OCI-LY1 (cell line): ENCODE data around the gene DPYSL3.

ENCODE experiments used
- H2AFZ ChIP-seq: fragments of 200-600 bp; sonication (generic), shearing (Covaris generic); 2 replicates; pipeline ENCODE4 v1.6.0; 2014; ENCODE audit warnings: antibody characterized with exemption, mild to moderate bottlenecking, low read length
- H3F3A ChIP-seq: fragments of 200-600 bp; sonication (generic), shearing (Covaris generic); 2 replicates; pipeline ENCODE4 v1.6.0; 2014; ENCODE audit warnings: mild to moderate bottlenecking, antibody characterized with exemption, low read length, moderate library complexity; ENCODE audit not compliant: insufficient read depth
- H3K27ac ChIP-seq: fragments of 200-600 bp; sonication (generic); 2 replicates; pipeline ENCODE4 v1.5.1; 2014; ENCODE audit warnings: low read length, mixed run types, mild to moderate bottlenecking, low read depth; ENCODE audit not compliant: poor library complexity, severe bottlenecking
- H3K27me3 ChIP-seq: fragments of 200-600 bp; sonication (generic); 2 replicates; pipeline ENCODE4 v1.6.0; 2014; ENCODE audit warnings: antibody characterized with exemption, mild to moderate bottlenecking, low read length, moderate library complexity; ENCODE audit not compliant: insufficient read depth
- H3K36me3 ChIP-seq: fragments of 200-600 bp; sonication (generic); 2 replicates; pipeline ENCODE4 v1.6.1; 2014; ENCODE audit warnings: mild to moderate bottlenecking, antibody characterized with exemption, low read length, moderate library complexity, mixed read lengths; ENCODE audit not compliant: insufficient read depth
- H3K4me1 ChIP-seq: fragments of 200-600 bp; sonication (generic); 2 replicates; pipeline ENCODE4 v1.5.1; 2014; ENCODE audit warnings: mild to moderate bottlenecking, low read length, moderate library complexity; ENCODE audit not compliant: insufficient read depth, severe bottlenecking
- H3K4me2 ChIP-seq: fragments of 200-600 bp; sonication (generic), shearing (Covaris generic); 2 replicates; pipeline ENCODE4 v1.6.1; 2014; ENCODE audit warnings: low read length
- H3K4me3 ChIP-seq: fragments of 200-600 bp; sonication (generic); 2 replicates; pipeline ENCODE4 v1.5.1; 2014; ENCODE audit warnings: low read length, low read depth, mild to moderate bottlenecking, mixed read lengths; ENCODE audit not compliant: poor library complexity, severe bottlenecking
- H3K79me2 ChIP-seq: fragments of 200-600 bp; shearing (Covaris generic); 2 replicates; pipeline ENCODE4 v1.6.1; 2016; ENCODE audit warnings: mixed run types, low read length, mixed read lengths; ENCODE audit not compliant: insufficient read depth
- H3K9ac ChIP-seq: fragments of 200-600 bp; sonication (generic), shearing (Covaris generic); 2 replicates; pipeline ENCODE4 v1.6.1; 2014; ENCODE audit warnings: mild to moderate bottlenecking, low read length, mixed read lengths
- H3K9me2 ChIP-seq: fragments of 200-600 bp; sonication (generic), shearing (Covaris generic); 2 replicates; pipeline ENCODE4 v1.6.1; 2014; ENCODE audit warnings: low read depth, mild to moderate bottlenecking, low read length, mixed read lengths
- H3K9me3 ChIP-seq: fragments of 200-600 bp; shearing (Covaris generic); 2 replicates; pipeline ENCODE4 v1.6.1; 2014; ENCODE audit warnings: low read length, mixed read lengths
- H4K20me1 ChIP-seq: fragments of 200-600 bp; sonication (generic), shearing (Covaris generic); 2 replicates; pipeline ENCODE4 v1.6.0; 2016; ENCODE audit warnings: mild to moderate bottlenecking, low read length; ENCODE audit not compliant: insufficient read depth
- CTCF ChIP-seq: fragments of 200-600 bp; sonication (generic), shearing (Covaris generic); IDR thresholded peaks from 2 replicates; pipeline ENCODE4 v1.5.1; 2017; ENCODE audit warnings: mild to moderate bottlenecking, antibody characterized with exemption, low read length, moderate library complexity, mixed read lengths
- EZH2 ChIP-seq: fragments of 200-600 bp; sonication (generic), shearing (Covaris generic); IDR thresholded peaks from 2 replicates; pipeline ENCODE4 v1.8.0; 2017; ENCODE audit warnings: borderline replicate concordance, mixed run types, mild to moderate bottlenecking, antibody characterized with exemption, low read length, moderate library complexity, mixed read lengths

The DPYSL3 gene

GRCh38 chr5:147400881-147401280 is 109.0 kb downstream of the DPYSL3 start:
- no peaks in the 10 kb centered on the region for H3K79me2 ChIP-seq
- no peaks in the 10 kb centered on the region for H3K4me1 ChIP-seq
- H3K36me3 ChIP-seq = no peaks in the 10 kb centered on the region
- TF ChIP-seq CTCF = no peak
- TF ChIP-seq EZH2 = no peak
- no peak overlapping the region for H3K4me3 ChIP-seq
- H4K20me1 ChIP-seq = no peaks in the 10 kb centered on the region
- no peak overlapping the region for H3K4me2 ChIP-seq
- H3F3A ChIP-seq = no peaks in the 10 kb centered on the region
- no peak overlapping the region for H3K9ac ChIP-seq
- no peak overlapping the region for H3K27ac ChIP-seq
- no peaks in the 10 kb centered on the region for H3K27me3 ChIP-seq
- no peaks in the 10 kb centered on the region for H3K9me2 ChIP-seq
- no peak overlapping the region for H2AFZ ChIP-seq
- H3K9me3 ChIP-seq = no peaks in the 10 kb centered on the region

- Histone ChIP-seq H3K27ac (no peak overlapping the region), H3K27me3 (no peaks in the 10 kb centered on the region), H3K79me2 (no peaks in the 10 kb centered on the region), H2AFZ (no peak overlapping the region), H3K4me2 (no peak overlapping the region), H3K9ac (no peak overlapping the region), H3K9me3 (no peaks in the 10 kb centered on the region), H3K9me2 (no peaks in the 10 kb centered on the region), H4K20me1 (no peaks in the 10 kb centered on the region), H3K4me1 (no peaks in the 10 kb centered on the region), H3F3A (no peaks in the 10 kb centered on the region), H3K4me3 (no peak overlapping the region), H3K36me3 (no peaks in the 10 kb centered on the region)
- TF ChIP-seq CTCF = no peak
Observed at GRCh38 chr5:147400126-147400809, 109.6 kb downstream of the DPYSL3 start.

- no peak for TF ChIP-seq EZH2
- no peak for TF ChIP-seq CTCF
- no peak overlapping the region for H3K4me2 ChIP-seq
- H3K27ac ChIP-seq = no peak overlapping the region
- no peak overlapping the region for H2AFZ ChIP-seq
- H3K9me3 ChIP-seq = no peaks in the 10 kb centered on the region
- H3F3A ChIP-seq = no peaks in the 10 kb centered on the region
- H3K9ac ChIP-seq = no peak overlapping the region
- H3K4me1 ChIP-seq = no peaks in the 10 kb centered on the region
- no peaks in the 10 kb centered on the region for H3K9me2 ChIP-seq
- H3K4me3 ChIP-seq = no peak overlapping the region
- no peaks in the 10 kb centered on the region for H3K79me2 ChIP-seq
- H3K36me3 ChIP-seq = no peaks in the 10 kb centered on the region
- no peaks in the 10 kb centered on the region for H4K20me1 ChIP-seq
- no peaks in the 10 kb centered on the region for H3K27me3 ChIP-seq
Observed at GRCh38 chr5:147398860-147399259, 111.0 kb downstream of the DPYSL3 start.
